Suprapubic skin (tissue), 4 donors: ENCODE data around the gene CRHR2.

ENCODE experiments used
- CTCF ChIP-seq, 2 donors: fragments of 200-600 bp in 1 of 2; fragments of 450-650 bp in 1 of 2; sonication (generic) in 1 of 2; IDR thresholded peaks; one replicate each; pipeline ENCODE4 v1.5.1; 2016 to 2019; ENCODE audit warnings: antibody characterized with exemption in 2 of 2, mild to moderate bottlenecking in 1 of 2, moderate library complexity in 1 of 2
- EP300 ChIP-seq: sonication (generic); formaldehyde crosslinking; IDR thresholded peaks from one replicate; pipeline ENCODE4 v1.6.1; 2017; ENCODE audit warnings: antibody characterized with exemption
- POLR2A ChIP-seq, 2 donors: fragments of 450-650 bp; IDR thresholded peaks; one replicate each; pipeline ENCODE4 v1.6.1; 2017; ENCODE audit warnings: antibody characterized with exemption in 2 of 2, mild to moderate bottlenecking in 2 of 2, moderate library complexity in 2 of 2
- POLR2AphosphoS5 ChIP-seq, 3 donors: sonication (generic); formaldehyde crosslinking; IDR thresholded peaks; one replicate each; pipeline ENCODE4 v1.6.1; 2017; ENCODE audit warnings: antibody characterized with exemption in 3 of 3

- no peak for TF ChIP-seq CTCF (IDR thresholded peaks at IDR 0.05)
- TF ChIP-seq POLR2A (IDR thresholded peaks at IDR 0.05): no peak
- no peak for TF ChIP-seq EP300
- no peak for TF ChIP-seq POLR2AphosphoS5 (IDR thresholded peaks at IDR 0.05)
These were observed 17.6 kb upstream of the CRHR2 start for GRCh38 chr7:30699706-30700495.
